Measurements from ENCODE around the gene CD207. TPM values are rescaled to one million over a fixed set of nuclear protein-coding genes. Genes with fewer than 3 reads are reported as not detected.

The CD207 gene
- polyA plus RNA-seq, 3 donors = 0.09 TPM; not detected in 2

DNA sequence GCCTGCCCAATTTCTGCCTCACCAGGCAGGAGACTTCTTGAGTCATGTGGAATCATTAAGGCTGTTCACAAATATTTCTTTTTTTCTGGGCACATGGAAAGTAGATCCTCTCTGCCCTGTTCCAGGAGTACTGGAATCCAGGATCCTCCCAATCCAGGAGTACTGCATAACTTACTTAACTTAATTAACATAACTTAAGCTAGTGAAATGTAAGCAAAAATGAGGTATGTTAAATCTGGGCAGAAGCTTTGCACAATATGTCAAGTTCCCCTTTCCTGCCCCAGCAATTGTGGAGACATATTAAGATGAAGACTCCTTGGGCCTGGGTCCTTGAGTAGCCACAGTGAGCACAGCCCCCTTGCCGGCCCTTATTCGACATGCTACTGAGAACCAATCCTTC lies 3.2 kb downstream of the CD207 start:
- no peak for DNase-seq (ENCODE audit: extremely low read depth in 1 of 11, low read depth in 9 of 11, low spot score in 4 of 11)

DNA sequence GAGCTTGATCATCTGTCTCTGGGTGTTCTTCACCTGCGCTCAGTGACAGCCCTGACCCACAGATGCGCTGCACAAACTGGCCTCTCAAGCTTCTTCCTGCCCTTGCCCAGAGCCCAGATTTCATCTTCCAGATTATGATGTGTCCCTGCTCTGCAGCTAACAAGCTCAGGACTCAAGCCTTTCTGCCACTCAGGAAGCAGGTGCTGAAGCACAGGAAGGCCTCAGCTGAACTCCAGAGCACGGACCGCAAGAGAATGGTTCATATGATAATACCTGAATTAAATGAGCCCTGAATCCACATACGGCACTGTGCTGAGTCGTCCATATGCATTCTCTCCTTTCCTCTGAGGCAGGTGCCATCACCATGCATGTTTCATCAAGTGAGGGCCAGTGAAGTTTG lies 3.8 kb downstream of the CD207 start:
- DNase-seq (ENCODE audit: extremely low read depth in 1 of 11, low read depth in 9 of 11, low spot score in 4 of 11) = no peak

DNA sequence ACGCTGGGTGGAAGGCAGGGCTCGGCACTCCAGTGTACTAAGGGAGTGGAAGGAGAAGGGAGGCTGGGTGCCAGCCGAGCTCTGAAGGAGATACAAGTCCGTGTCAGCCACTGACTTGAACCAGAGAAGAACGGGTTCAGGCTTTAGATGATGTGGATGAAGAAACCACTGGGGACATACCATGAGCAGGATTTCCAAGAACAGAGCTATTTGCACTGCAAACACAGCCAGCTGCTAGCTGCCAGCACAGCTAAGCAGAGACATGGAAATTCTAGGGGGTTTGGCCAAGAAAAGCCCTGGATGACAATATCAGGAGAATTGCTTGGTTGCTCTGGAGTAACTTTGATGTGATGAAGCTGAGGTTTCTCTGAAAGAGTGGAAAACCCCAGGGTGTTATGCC lies 5.2 kb downstream of the CD207 start:
- no peak for DNase-seq (ENCODE audit: extremely low read depth in 1 of 11, low read depth in 9 of 11, low spot score in 4 of 11)

DNA sequence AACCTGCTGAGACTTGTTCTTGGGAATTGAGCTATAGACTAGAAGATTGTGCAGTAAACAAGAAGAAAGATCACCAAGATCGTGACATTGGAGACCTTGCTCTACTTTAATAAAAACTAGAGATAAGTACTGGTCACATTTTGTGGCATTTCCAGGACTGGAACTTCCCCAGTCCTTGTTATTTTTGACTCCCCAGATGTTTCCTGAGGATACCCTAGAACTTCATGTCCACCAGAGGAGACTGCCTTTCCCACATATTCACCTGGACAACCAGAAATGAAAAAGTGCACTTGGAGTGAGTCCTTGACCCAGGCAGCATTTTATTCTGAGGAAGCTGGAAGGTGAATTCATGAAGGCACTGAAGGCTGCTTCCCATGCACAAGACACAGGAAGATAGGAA lies 5.7 kb downstream of the CD207 start:
- DNase-seq (ENCODE audit: extremely low read depth in 1 of 11, low read depth in 9 of 11, low spot score in 4 of 11) = no peak

DNA sequence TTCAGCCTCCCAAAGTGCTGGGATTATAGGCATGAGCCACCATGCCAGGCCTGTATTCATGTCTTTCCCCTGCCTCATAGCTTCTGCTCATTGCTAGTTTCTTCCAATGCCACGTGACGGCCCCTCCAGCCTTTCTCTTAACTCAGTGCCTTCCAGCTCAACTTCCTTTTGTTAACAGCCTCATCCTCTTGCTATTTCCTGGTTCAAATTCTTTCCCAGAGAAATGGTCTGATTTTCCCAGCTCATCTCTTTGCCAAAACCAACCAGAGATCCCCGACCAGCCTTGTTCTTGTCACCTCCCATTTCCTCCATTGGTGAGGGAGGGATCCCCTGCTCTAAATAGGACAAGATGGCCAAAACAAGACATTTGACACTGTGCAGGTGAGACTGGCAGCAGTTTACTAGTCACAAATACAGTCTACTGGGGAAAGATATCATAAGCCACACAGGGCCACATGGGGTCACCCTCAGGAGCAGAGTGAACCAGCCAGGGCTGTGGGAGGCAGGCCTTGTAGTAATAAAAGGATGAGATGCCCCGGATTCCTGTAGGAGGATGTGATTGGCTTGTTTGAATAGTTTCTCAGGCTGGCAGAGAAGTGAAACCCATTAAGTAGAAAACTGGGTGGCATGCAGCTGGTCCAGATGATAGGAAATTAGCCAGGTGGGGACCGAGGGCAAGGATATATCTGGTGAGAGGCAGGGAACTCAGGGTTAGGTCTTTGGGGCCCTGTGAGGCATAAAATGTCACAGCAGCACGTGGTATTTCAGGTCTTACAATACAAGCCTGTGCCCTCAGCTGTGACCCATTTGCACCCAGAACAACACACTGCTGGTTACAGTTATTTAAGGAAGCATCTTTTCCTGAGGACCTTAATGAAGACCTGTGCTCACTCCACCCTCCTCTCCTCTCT lies 6.4 kb downstream of the CD207 start:
- DNase-seq (ENCODE audit: extremely low read depth in 1 of 11, low read depth in 9 of 11, low spot score in 4 of 11) = no peak

DNA sequence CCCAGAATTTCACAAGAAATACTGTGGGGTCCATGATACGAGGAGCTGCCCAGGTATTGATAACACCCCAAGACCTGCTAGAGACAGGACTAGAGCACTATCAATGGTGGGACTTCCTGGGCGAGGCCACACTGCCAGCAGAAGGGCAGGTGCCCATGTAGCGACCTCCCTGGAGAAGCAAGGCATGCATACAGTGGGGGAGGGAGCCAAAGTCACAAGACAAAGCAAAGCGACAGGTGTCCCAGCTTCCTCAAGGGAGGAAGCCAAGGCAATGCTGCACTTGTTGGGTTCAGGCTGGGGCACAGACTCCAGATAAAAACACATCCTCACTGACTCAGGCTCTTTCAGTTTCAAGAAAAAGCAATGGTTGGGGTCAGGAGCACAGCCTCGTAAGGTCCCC lies 7.5 kb downstream of the CD207 start:
- DNase-seq (ENCODE audit: extremely low read depth in 1 of 11, low read depth in 9 of 11, low spot score in 4 of 11) = no peak

DNA sequence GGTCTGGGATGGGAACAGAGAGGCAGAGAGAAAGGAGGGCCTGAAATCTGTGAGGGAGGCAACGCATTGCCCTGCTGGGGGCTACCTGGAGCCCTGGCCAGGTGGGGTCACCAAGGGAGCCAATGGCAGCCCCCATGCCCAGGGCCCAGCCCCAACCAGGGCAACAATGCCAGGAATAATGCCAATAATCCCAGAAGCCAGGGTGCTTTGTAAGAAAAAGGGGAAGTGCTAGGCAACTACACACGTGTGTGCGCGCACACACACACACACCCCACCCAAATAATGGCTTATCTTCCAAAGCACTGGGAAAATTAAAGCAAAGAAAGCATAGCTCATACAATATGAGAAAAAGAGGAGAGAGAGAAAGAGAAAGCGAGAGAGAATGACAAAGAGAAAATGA lies 8.2 kb downstream of the CD207 start:
- DNase-seq (ENCODE audit: extremely low read depth in 1 of 11, low read depth in 9 of 11, low spot score in 4 of 11) = no peak

DNA sequence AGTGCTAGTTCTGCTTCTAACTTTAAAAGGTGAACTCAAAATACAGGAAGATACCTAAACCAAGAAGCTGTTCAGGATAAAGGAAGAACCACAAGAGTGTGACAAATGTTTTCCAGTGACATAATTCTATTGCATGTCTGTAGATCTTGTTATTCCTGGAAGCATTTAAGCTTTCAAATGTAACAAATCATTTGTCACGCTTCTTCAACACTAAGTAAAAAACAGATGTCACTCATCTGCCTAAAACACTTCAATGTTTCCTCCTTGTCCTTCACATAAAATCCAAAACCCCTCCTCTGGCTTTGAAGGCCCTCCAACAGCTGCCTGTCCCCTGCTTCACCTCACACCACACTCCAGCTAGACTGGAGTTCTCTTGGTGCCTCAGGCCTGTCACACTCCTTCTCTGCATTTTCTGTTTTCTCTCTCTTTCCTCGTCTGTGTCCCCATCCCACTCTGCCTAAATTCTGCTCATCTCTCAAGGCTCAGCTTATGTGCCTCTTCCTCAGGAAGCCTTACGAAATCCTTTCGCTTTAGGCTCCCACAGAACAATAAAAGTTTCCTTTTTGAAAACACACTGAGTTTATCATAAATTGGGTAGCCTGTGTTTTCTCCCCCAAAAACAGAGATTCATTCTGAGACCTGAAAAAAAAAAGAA lies 8.8 kb downstream of the CD207 start:
- no peak for DNase-seq (ENCODE audit: extremely low read depth in 1 of 11, low read depth in 9 of 11, low spot score in 4 of 11)

DNA sequence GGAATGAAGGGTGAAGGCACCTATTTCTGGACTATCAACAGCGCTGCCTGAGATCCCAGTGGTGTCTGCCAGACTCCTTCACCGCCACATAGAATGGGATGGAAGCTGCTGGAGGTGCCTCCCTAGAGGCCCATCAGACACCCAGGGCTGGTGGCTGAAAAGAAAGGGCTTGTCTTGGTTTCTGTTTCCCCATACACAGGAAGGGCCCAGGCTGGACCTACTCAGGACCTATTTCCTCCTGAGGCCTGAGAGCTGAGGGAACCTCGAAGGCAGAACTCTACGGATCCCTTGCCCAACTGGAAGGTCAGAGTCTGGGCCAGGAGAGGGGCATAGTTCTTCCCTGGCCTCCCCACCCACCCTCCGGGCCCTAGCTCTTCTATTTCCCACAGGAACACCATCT lies 12.4 kb downstream of the CD207 start:
- DNase-seq (ENCODE audit: extremely low read depth in 1 of 11, low read depth in 9 of 11, low spot score in 4 of 11) = no peak

DNA sequence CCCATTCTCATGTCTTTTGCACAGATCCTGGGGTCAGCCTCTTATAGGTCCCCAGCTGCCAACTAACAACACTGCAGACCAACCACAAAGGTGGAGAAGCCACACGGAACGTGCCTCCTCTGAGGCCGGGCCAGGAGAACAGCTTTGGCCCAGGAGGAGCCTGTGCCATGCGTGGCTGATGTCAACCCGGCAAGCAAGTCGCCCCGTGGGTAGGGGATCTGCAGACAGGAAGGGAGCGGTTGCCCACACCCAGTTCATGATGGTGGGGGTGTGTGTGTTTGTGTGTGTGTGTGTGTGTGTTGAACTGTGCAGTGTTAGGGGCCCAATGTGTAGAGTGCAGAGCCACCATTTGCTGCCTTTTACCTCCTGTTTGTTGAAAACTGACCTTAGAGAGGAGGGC lies 12.8 kb downstream of the CD207 start:
- no peak for DNase-seq (ENCODE audit: extremely low read depth in 1 of 11, low read depth in 9 of 11, low spot score in 4 of 11)

DNA sequence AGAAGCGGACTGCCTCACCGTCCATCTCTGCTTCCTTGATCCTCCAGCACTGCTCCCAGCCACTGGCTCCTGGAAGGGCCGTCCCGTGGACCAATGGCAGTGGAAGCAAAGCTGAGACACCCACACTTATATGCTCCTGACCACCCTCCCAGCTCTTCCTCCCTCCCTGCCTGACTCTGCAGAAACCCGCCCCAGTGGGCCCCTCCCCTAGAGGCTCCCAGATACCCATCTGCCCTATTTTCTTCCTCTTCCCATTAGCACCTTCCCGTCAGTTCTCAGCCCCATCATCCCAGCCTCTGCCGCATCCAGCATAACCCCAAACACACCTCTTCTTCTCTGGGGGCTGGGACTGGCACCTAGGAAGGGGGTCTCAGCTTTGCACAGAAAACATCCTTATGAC lies 15.1 kb downstream of the CD207 start, which contains the start of gene CLEC4F:
CLEC4F (minus strand) TSS at position 101 of the 400 bp plus-strand sequence; CDS start at position 25, 76 bp downstream.
- no peak for DNase-seq (ENCODE audit: extremely low read depth in 1 of 11, low read depth in 9 of 11, low spot score in 4 of 11)

DNA sequence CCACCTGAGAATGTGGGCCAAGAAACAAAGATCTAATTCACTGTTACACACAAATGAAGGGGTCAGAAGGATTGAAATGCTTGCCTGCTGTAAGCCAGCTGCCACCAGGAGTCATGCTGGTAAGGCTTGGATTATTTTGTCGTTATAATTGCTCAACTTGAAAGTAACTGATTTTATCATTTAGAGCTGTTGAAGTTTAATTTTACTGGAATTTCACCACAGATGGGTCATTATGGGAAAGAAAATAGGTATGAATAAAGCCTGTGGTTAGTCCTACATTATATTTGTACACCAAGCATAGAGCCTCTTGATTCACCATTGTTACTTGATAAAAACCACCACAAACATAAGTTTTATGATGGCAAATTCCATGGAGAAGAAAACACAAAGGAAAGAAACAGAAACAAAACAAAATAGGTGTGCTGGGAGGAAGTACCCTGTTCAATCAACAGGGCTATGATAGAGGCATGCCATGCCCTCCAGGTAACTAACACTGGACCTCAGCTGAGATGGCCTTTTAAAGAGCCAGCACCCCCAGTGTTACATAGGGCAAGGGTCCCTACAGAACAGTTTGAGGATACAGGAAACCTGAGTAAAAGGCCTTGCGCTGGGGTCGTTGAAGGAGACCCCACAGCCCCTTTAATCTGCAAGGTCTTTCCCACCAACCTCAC lies 18.2 kb downstream of the CD207 start:
- no peak for DNase-seq (ENCODE audit: extremely low read depth in 1 of 11, low read depth in 9 of 11, low spot score in 4 of 11)

DNA sequence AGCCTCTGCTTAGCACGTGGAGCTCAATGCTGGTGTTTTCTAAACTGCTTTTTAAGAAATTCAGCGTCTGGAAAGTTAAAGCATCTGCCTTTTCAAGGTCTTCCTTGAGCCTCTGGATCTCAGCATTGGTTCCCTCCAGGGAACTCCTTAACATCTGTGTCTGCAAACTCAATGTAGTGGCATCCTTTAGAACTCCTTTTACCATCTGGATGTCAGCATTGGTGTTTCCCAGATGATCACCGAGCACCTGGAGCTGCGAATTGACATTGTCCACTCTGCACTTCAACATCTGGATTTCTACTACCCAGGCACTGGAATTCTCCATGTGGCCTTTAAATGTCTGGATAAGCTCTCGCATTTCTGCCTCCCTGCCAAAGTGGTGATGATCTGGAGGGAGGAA lies 18.9 kb downstream of the CD207 start:
- DNase-seq (ENCODE audit: extremely low read depth in 1 of 11, low read depth in 9 of 11, low spot score in 4 of 11) = no peak

DNA sequence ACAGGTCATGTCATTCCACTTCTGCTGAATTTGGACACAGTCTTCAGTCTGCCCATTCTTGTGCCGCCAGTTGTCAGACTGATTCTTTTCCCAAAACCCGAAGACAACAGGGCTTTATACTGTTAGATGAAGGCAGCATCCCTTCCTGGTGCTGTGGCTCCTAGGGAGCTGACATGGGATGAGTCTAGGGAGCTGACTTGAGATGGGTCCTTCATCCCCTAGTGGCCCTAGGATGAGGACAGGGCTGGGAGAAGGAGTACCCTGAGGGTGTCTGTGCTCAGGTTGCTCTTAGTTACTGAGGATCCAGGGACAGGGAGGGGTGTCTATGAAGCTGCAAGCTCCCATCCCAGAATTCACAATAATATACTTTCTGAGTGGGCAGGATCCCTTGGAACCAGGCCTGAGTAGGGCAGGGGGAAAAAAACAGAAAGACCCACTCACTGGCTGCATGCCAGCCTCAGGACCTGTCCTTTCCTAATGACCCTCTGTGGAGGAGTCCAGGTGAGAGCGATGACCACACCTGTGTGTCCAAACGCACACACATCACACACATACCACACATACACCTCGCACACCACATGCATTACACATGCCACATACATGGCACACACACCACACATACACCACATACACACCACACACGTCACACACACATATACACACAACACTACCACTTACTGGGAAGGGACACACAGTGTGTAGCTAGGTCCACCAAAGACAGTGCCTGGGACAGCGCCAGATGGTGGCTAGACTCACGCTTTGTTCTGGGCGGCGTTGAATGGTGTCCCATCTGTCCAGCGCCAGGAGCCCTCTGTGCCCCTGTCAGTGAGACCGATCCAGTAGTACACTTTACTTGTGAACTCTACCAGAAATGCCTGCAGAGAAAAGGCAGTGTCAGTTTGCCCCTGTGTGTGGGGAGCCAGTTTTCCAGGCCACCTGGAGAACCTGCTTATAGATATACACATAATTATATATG lies 26.3 kb downstream of the CD207 start:
- DNase-seq (ENCODE audit: extremely low read depth in 1 of 11, low read depth in 9 of 11, low spot score in 4 of 11) = no peak

DNA sequence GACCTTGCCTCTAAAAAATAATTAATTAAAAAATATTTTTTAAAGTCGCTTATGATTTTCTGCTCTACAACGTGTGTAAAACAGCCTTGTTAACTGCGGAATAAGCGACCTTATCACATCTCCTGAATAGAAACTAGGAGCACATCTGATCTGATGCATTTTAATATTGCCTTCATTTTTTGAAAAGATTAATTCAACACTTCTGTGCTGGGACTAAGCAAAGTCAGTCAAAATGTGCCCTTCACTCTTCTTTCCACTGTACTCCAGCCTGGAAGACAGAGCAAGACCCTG lies 27.8 kb downstream of the CD207 start:
- no peak for DNase-seq (ENCODE audit: extremely low read depth in 1 of 11, low read depth in 9 of 11, low spot score in 4 of 11)

DNA sequence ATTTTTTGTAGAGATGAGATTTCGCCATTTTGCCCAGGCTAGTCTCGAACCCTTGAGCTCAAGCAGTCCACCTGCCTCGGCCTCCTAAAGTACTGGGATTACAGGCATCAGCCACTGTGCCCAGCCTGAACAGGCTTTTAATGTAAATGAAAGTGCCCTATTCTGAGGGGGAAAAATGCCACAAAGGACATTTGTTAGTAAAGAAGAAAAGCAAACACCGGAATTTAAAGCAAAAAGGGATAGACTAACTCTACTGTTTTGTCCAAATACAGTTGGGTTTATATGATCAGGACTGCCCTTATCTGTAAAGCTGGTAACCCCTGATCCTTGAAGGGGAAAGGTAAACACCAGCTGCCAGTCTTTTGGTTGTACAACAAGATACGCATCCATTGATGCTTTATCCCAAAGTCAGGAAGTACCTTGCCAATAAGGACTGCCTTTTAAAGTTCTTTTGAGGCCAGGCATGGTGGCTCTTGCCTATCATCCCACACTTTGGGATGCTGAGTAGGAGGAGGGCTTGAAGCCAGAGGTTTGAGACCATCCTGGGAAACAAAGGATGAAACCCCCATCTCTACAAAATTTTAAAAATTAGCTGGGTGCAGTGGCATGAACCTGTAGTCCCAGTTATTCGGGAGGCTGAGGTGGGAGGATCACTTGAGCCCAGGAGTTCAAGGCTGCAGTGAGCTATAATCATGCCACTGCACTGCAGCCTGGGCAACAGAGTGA lies 28.4 kb downstream of the CD207 start:
- DNase-seq (ENCODE audit: extremely low read depth in 1 of 11, low read depth in 9 of 11, low spot score in 4 of 11) = no peak

DNA sequence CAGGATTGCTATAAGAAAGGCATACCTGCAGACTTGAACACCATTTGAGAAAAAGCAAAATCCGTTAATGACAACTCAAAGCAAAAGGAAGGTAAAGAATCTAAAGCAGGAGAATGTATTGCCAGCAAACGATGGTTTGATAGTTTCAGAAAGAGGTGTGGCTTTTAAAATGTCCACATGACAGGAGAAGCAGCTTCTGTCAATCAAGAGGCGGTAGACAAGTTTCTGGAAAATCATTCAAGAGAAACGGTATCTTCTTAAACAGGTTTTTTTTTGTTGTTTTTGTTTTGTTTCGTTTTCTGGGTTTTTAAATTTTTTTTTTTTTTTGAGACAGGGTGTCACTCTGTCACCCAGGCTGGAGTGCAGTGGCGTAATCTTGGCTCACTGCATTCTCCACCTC lies 29.0 kb downstream of the CD207 start:
- DNase-seq (ENCODE audit: extremely low read depth in 1 of 11, low read depth in 9 of 11, low spot score in 4 of 11) = no peak

DNA sequence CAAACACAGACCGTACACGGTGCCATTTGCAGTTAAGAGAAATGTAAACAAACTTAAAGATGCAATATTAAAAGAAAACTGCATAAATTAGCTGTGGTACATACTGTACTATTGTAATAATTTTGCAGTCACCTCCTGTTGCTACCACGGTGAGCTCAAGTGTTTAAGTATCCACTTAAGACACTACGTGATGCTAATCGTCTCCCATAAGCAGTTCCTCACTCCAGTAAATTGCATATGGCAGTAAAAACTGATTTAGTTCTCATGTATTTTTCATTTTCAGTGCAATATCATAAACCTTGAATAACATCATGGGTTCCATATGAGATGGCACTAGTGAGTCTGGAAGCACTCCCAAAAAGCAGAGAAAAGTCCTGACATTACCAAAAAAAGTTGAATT lies 29.6 kb downstream of the CD207 start:
- DNase-seq (ENCODE audit: extremely low read depth in 1 of 11, low read depth in 9 of 11, low spot score in 4 of 11) = no peak
